Activated T-helper 2 cell treated with anti-CD3 and anti-CD28 coated beads, Interferon-gamma antibody, Interleukin-2, Interleukin-4, amounts not matched to agents 10 μg/mL and 5 μg/mL and 100 μg/mL, durations not matched to agents 14 hours and 24 hours and 36 hours (primary cell): ENCODE measurements around the gene SPATA17. TPM values are rescaled to one million over a fixed set of nuclear protein-coding genes. Genes with fewer than 3 reads are reported as not detected.
"Not testable (repeated sequence)": the region's sequence is repeated elsewhere in the genome, so short reads cannot be mapped to it uniquely, and the experiment has no call there.

Experiments used
- DNase-seq: peaks from one replicate; pipeline ENCODE4 v3.0.0; 2021; ENCODE audit warnings: low spot score
- H3K27ac Mint-ChIP-seq: one replicate; pipeline ENCODE4 v1.8.0; 2021; ENCODE audit warnings: mixed read lengths
- H3K27me3 Mint-ChIP-seq: one replicate; pipeline ENCODE4 v1.8.0; 2021; ENCODE audit warnings: low read depth, mixed read lengths
- H3K36me3 Mint-ChIP-seq: one replicate; pipeline ENCODE4 v1.8.0; 2021; ENCODE audit warnings: low read depth, mixed read lengths
- H3K4me1 Mint-ChIP-seq: one replicate; pipeline ENCODE4 v1.8.0; 2021; ENCODE audit warnings: low read depth, mixed read lengths
- H3K4me3 Mint-ChIP-seq: one replicate; pipeline ENCODE4 v1.8.0; 2021; ENCODE audit warnings: low read depth, mild to moderate bottlenecking, moderate library complexity, mixed read lengths
- H3K9me3 Mint-ChIP-seq: one replicate; pipeline ENCODE4 v1.8.0; 2021; ENCODE audit warnings: mixed read lengths
- intact Hi-C: fragments of 100-400 bp; cut with micrococcal nuclease; formaldehyde crosslinking; loops from one replicate; pipeline ENCODE4 v1.15.1; 2023
- total RNA-seq: library from RNA; stranded (reverse); gene quantifications from 2 replicates; pipeline ENCODE4 v1.2.3, GENCODE V29; 2022

SPATA17 gene, protein sequence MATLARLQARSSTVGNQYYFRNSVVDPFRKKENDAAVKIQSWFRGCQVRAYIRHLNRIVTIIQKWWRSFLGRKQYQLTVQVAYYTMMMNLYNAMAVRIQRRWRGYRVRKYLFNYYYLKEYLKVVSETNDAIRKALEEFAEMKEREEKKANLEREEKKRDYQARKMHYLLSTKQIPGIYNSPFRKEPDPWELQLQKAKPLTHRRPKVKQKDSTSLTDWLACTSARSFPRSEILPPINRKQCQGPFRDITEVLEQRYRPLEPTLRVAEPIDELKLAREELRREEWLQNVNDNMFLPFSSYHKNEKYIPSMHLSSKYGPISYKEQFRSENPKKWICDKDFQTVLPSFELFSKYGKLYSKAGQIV
- not detected in 2 replicates for total RNA-seq

DNA sequence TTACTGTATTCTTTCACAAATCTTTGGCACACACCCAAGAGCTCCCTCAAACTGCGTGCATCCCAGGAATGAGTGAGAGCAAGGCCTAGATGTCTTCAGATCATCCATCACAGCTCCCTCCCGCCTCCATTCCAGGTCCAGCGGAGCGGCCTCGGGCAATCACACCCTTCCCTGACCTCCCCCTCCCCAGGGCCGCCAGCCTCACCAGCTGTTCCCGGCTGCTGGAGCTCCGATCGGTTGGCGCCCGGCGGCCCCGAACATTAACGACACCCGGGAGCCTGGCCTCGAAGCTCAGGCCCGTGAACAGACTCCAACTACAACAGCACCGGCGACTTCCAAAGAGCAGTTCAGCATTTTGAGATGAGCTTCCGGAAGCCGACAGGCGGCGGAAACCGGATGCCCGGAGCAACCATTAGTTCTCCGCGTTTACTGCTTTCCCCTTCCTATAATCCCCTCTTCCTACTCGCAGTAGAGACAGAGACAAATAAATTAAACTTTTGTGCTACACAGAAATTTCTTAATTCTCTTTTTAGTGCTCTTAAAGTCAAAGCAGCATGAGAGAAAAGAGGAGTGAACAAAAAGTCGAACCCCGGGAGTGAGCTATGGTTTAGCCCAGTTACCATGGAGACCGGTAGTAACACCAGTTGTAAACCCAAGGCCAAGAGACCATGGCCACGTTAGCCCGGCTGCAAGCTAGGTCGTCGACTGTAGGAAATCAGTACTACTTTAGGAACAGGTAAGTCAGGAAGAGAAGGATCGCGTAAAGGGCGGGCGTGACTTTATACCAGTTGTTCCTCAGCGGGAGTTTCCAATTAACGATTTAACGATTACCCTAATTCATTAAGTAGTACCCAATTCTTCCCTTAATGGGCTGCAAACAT is at the start of gene SPATA17, which contains the start of gene GPATCH2:
Gene SPATA17 (plus strand): TSS at position 634 of the 881 bp plus-strand sequence. CDS start 35 bp downstream, at position 669.
Gene GPATCH2 (minus strand): TSS at position 380 of the 881 bp plus-strand sequence. CDS start 119 bp downstream, at position 261.
- peaks cover 4% of the 10 kb centered on the region for H3K27me3 Mint-ChIP-seq
- no peaks in the 10 kb centered on the region for H3K36me3 Mint-ChIP-seq
- H3K27ac Mint-ChIP-seq: peak within 1 kb of the TSS; percentile 98
- intact Hi-C loops: loop anchor here (1.0 kb wide), 1 partner anchor 10 kb away; no protein-coding TSS in a partner anchor
- peaks cover 30% of the 10 kb centered on the region for H3K4me1 Mint-ChIP-seq
- H3K4me3 Mint-ChIP-seq: peak within 1 kb of the TSS; percentile 96
- no peaks in the 10 kb centered on the region for H3K9me3 Mint-ChIP-seq
- DNase-seq: peak; percentile 76

DNA sequence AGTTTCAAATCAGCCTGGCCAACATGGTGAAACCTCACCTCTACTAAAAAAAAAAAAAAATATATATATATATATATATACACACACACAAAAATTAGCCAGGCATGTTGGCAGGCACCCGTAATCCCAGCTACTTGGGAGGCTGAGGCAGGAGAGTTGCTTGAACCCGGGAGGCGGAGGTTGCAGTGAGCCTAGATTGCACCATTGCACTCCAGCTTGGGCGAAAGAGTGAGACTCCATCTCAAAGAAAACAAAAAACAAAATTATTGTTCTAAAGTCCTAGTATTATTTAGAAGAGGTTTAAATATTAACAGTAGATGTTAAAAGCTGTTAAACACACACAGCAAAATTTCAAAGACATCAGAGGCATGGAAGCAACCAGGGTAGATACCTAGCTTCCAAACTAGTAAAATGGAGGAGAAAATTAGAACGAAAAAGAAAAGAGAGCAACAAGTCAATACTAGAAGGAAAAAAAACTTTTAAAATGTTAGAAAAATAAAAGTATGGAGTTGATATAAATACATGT is 46.8 kb upstream of the SPATA17 start:
- H3K9me3 Mint-ChIP-seq, H3K27ac Mint-ChIP-seq, H3K4me3 Mint-ChIP-seq, intact Hi-C loops, DNase-seq, H3K4me1 Mint-ChIP-seq, H3K27me3 Mint-ChIP-seq, H3K36me3 Mint-ChIP-seq: not testable (repeated sequence)

DNA sequence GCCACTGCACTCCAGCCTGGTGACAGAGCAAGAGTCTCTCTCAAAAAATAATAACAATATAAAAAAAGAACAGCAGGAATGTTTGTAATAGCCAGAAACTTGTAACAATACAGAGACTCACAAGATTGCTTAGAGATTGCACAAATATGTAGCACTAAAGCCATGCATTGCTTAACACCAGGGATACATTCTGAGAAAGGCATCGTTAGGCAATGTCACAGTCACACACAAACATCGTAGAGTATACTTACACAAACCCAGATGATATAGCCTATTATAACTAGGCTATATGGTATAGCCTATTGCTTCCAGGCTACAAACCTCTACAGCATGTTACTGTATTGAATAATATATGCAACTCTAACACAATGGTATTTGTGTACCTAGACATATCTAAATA is 45.6 kb upstream of the SPATA17 start:
- H3K9me3 Mint-ChIP-seq: no peaks in the 10 kb centered on the region

DNA sequence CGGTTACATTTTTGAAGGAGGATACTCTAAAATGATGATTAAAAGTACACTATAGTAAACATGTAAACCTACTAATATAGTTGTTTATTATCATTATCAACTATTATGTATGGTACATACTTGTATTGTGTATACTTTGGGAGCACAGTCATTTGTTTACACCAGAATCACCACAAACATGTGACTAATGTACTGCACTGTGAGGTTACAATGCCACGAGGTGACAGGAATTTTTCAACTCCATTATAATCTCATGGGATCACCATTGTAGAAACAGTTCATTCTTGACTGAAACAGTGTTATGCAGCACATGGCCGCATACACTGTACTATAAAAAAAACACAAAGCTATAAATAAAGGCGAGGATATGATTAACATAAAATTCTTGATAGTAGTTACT is 44.6 kb upstream of the SPATA17 start:
- Mint-ChIP-seq H3K4me3 (no peak overlapping the region), H3K36me3 (no peaks in the 10 kb centered on the region), H3K9me3 (no peaks in the 10 kb centered on the region), H3K4me1 (no peaks in the 10 kb centered on the region), H3K27me3 (no peaks in the 10 kb centered on the region), H3K27ac (no peak overlapping the region)
- no peak for DNase-seq
- intact Hi-C loops: no loop called here

More for the DNA sequence above, 45.6 kb upstream of the SPATA17 start:
- H3K27ac Mint-ChIP-seq: no peak overlapping the region
- intact Hi-C loops: no loop called here
- DNase-seq: no peak
- no peaks in the 10 kb centered on the region for H3K36me3 Mint-ChIP-seq
- no peak overlapping the region for H3K4me3 Mint-ChIP-seq
- no peaks in the 10 kb centered on the region for H3K4me1 Mint-ChIP-seq
- no peaks in the 10 kb centered on the region for H3K27me3 Mint-ChIP-seq

DNA sequence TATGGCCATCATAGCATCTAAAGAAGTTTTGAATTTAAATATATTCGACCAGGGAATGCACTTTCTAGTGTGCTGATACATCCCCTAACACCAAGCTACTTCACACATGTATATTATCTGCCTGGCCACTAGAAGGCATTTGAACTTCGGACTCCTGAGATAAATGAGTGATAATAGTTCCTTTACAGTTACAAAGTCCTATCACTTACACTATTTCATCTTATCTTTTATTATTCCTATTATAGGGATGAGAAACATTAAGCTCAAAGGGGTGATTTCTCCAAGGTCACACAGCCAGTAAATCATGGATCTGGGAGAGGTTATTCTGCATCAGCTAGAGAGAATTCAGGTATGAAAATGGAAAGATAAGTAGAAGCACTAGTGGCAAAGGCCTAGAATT is 40.5 kb upstream of the SPATA17 start:
- intact Hi-C loops: no loop called here

DNA sequence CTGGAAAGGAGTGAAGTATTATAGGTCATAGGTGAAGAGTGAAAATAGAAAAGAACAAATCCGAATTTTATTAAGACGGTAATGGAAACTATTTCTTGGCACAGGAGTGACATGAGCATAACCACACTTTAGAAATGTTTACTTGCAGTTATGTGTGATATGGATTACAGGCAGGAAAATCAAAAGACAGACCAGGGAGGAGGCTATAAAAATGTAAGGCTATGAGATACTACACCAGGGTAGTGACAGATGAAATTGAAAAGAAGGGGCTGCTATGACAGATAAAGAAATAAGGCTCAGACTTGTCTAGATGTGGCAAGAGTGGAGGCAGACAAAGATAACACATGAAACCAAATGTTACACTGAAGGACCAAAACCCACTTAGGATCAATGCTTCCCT is 32.0 kb upstream of the SPATA17 start:
- Mint-ChIP-seq H3K36me3 (peaks cover 8% of the 10 kb centered on the region), H3K27ac (no peak overlapping the region), H3K4me1 (no peaks in the 10 kb centered on the region), H3K27me3 (no peaks in the 10 kb centered on the region), H3K4me3 (no peak overlapping the region), H3K9me3 (no peaks in the 10 kb centered on the region)
- intact Hi-C loops: no loop called here
- no peak for DNase-seq

More for the DNA sequence above, 40.5 kb upstream of the SPATA17 start:
- H3K9me3 Mint-ChIP-seq: no peaks in the 10 kb centered on the region
- no peak overlapping the region for H3K27ac Mint-ChIP-seq
- H3K4me1 Mint-ChIP-seq: no peaks in the 10 kb centered on the region
- no peaks in the 10 kb centered on the region for H3K36me3 Mint-ChIP-seq
- no peak for DNase-seq
- H3K27me3 Mint-ChIP-seq: no peaks in the 10 kb centered on the region
- no peak overlapping the region for H3K4me3 Mint-ChIP-seq

DNA sequence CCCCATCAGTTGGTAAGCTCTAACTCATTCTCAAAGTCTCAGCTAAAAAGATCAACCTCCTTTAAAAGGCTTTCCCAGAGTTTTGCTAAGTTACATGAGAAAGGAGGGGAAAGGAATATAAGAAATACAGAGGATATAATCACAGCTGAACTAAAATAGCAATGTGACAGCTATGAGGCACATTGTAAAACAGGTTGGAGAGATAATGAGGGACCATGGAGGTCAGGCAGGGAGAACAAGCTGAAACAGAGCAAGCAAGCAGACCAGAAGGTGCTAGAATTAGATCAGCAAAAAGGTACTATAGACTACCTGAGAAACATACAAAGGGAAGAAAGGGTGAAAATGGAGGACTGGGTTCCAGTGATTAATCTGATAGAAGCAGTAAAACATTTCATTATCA is 28.8 kb upstream of the SPATA17 start:
- no peaks in the 10 kb centered on the region for H3K4me1 Mint-ChIP-seq
- DNase-seq: no peak
- intact Hi-C loops: no loop called here
- no peak overlapping the region for H3K4me3 Mint-ChIP-seq
- no peaks in the 10 kb centered on the region for H3K27me3 Mint-ChIP-seq
- no peak overlapping the region for H3K27ac Mint-ChIP-seq
- peaks cover 12% of the 10 kb centered on the region for H3K36me3 Mint-ChIP-seq
- no peaks in the 10 kb centered on the region for H3K9me3 Mint-ChIP-seq

DNA sequence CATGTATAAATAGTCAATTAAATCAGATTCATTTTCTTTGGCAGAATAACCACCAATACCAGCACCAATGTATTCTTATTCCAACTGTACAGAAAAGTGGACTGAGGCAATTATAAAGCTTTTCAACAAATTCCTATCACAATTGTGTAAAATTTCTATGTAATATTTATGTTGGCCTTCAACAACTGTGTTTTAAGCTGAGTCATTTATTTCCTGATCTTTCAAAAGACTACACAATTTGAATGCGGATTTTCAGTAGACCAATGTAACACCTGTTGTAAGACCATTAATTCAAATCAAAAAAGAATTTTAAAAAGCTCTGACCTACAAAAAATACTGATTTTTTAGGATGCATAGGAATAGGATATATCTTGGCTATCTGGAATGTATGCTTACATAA is 25.8 kb upstream of the SPATA17 start:
- intact Hi-C loops: no loop called here
- H3K4me1 Mint-ChIP-seq: no peaks in the 10 kb centered on the region

DNA sequence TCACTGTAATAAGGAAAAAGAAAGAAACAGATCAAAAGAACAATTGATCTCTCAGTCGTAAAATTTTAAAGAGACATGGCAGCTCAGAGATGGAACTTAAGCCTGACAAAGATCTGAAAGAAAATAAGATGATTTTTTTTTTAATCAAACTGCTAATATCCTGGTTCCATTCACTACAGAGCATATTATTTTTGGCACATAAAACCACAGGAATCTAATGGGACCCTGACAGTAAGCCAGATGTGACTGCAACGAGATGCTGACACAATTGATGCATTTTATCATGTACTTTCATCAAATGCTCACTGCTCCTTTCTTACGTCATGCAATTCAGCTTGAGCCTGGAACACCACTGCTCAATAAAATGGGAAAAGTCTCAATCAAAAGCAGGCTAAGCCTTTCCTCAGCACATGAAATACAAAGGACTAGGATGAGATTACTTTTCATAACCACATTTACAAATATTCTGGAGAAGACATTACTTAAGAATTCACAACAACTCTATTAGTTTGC is 16.9 kb upstream of the SPATA17 start:
- H3K9me3 Mint-ChIP-seq: no peaks in the 10 kb centered on the region
- peaks cover 37% of the 10 kb centered on the region for H3K36me3 Mint-ChIP-seq
- H3K27me3 Mint-ChIP-seq: no peaks in the 10 kb centered on the region
- H3K4me1 Mint-ChIP-seq: no peaks in the 10 kb centered on the region
- no peak overlapping the region for H3K27ac Mint-ChIP-seq
- intact Hi-C loops: no loop called here
- no peak for DNase-seq
- no peak overlapping the region for H3K4me3 Mint-ChIP-seq

More for the DNA sequence above, 25.8 kb upstream of the SPATA17 start:
- Mint-ChIP-seq H3K9me3 (no peaks in the 10 kb centered on the region), H3K27ac (no peak overlapping the region), H3K36me3 (peaks cover 26% of the 10 kb centered on the region), H3K27me3 (no peaks in the 10 kb centered on the region), H3K4me3 (no peak overlapping the region)
- DNase-seq: no peak

DNA sequence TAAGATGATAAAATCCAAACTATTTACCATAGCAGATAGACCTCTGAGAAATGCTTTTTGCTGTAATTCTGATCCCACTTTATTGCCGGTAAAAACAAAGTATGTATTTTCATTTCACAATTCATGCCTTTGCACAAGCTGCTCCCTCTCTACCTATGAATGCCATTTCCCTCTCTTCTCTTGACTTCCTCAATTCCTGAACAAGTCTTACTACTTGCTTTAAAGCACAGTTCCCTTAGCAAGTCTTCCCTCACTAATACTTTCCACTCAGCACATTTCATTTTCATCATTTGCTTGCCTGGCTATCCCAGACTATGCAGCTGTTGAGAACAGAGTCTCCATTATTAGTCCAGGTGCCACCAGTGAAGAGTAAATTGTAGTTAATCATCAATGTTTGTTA is 14.0 kb upstream of the SPATA17 start:
- no peak for DNase-seq
- no peak overlapping the region for H3K4me3 Mint-ChIP-seq
- H3K27me3 Mint-ChIP-seq: no peaks in the 10 kb centered on the region
- H3K36me3 Mint-ChIP-seq: peaks cover 34% of the 10 kb centered on the region
- H3K9me3 Mint-ChIP-seq: no peaks in the 10 kb centered on the region
- H3K4me1 Mint-ChIP-seq: peaks cover 18% of the 10 kb centered on the region
- intact Hi-C loops: no loop called here
- H3K27ac Mint-ChIP-seq: no peak overlapping the region

DNA sequence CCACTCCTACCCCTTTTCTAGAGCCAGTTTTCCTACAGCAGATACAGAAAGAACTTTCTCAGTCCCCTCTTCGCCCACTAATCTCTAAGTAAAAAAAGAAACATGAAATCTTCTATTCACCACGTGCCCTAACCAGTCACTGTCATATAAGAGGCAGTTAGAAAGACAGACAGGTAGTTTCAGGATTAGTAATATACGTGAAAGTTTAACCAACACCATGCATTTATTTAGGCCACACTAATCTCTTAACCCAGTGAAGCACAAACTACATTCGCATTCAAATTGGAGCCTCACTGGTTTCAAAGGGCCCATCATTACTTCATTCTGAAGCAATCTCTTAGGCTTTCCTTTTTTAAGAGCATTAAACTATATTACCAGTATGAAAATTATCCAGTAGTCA is 10.3 kb upstream of the SPATA17 start:
- no peak overlapping the region for H3K4me3 Mint-ChIP-seq
- DNase-seq: no peak
- no peaks in the 10 kb centered on the region for H3K9me3 Mint-ChIP-seq
- no peaks in the 10 kb centered on the region for H3K27me3 Mint-ChIP-seq
- peaks cover 31% of the 10 kb centered on the region for H3K36me3 Mint-ChIP-seq
- peak overlapping the region; percentile 25 for H3K27ac Mint-ChIP-seq
- intact Hi-C loops: loop anchor here (1.0 kb wide), 1 partner anchor 10 kb away; the partner anchor contains the start of genes GPATCH2 and SPATA17
- H3K4me1 Mint-ChIP-seq: peaks cover 23% of the 10 kb centered on the region

DNA sequence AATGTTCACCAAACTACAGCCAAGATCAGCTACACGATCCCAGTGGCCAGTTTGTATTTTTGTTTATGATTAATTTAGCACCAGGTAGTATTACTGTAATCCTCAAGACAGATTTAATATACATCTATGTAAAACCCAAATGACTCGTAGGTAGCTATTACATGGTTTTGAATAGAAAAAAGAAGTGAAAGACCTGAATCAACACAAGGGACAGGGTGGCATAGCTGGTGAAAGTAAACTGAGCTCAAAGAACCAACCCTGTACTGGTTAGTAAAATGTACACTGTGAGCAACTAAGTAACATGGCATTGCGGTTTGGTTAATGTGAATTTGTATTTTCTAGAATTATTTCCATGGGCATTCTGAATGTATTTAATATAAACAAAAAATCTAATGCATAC is 9.1 kb upstream of the SPATA17 start:
- no peaks in the 10 kb centered on the region for H3K27me3 Mint-ChIP-seq

More for the DNA sequence above, 9.1 kb upstream of the SPATA17 start:
- Mint-ChIP-seq H3K36me3 (peaks cover 27% of the 10 kb centered on the region), H3K4me1 (peaks cover 29% of the 10 kb centered on the region), H3K27ac (no peak overlapping the region), H3K4me3 (no peak overlapping the region), H3K9me3 (no peaks in the 10 kb centered on the region)
- no peak for DNase-seq
- intact Hi-C loops: no loop called here
